Left lung (tissue), 14 donors: ENCODE data around the gene CASTOR2. TPM values are rescaled to one million over a fixed set of nuclear protein-coding genes. Genes with fewer than 3 reads are reported as not detected.
A peak's percentile ranks its signal among the peaks of the same experiment; 100 is the strongest.
"Not testable (repeated sequence)": the region's sequence is repeated elsewhere in the genome, so short reads cannot be mapped to it uniquely, and the experiment has no call there.

Experiments used
- ATAC-seq: fragments of 200-7000 bp; cut with Tn5 transposase; one replicate; pipeline ENCODE4 v1.9.1; 2020; ENCODE audit warnings: moderate library complexity
- DNase-seq, 4 donors: peaks; one replicate each; pipeline ENCODE4 v3.0.0-alpha.2; 2013 to 2020
- H3K27ac ChIP-seq, 2 donors: fragments of 200-600 bp; sonication (generic) in 1 of 2; one replicate each; pipeline versions ENCODE4 v1.5.0 to v1.8.0; 2020 to 2021
- H3K27me3 ChIP-seq, 2 donors: fragments of 200-600 bp; sonication (generic) in 1 of 2; one replicate each; pipeline versions ENCODE4 v1.5.0 to v1.8.0; 2020 to 2021
- H3K36me3 ChIP-seq, 2 donors: fragments of 200-600 bp; sonication (generic) in 1 of 2; one replicate each; pipeline versions ENCODE4 v1.5.0 to v1.8.0; 2020 to 2021
- H3K4me1 ChIP-seq, 2 donors: fragments of 200-600 bp; one replicate each; pipeline ENCODE4 v1.8.0; 2021
- H3K4me3 ChIP-seq, 2 donors: fragments of 200-600 bp; sonication (generic) in 1 of 2; one replicate each; pipeline versions ENCODE4 v1.5.0 to v1.8.0; 2020 to 2021; ENCODE audit warnings: mild to moderate bottlenecking in 1 of 2
- H3K9me3 ChIP-seq, 2 donors: fragments of 200-600 bp; sonication (generic) in 1 of 2; one replicate each; pipeline versions ENCODE4 v1.5.0 to v1.8.0; 2020 to 2021
- intact Hi-C, 2 donors: fragments of 100-400 bp; cut with DNase I; formaldehyde crosslinking; loops; one replicate each; pipeline versions ENCODE4 v1.11.2 to v1.14.2; 2022
- long read RNA-seq, 12 donors: library from polyadenylated mRNA in 2 of 12; unstranded in 2 of 12; transcript quantifications; one replicate each; pipeline ENCODE4 v2.0.0 and lab custom pipeline, GENCODE V29; 2019 to 2026
- polyA plus RNA-seq, 6 donors: library from polyadenylated mRNA; unstranded; fragments of 120-200 nt; gene quantifications; one replicate each; pipeline ENCODE4 v1.2.1, GENCODE V29; 2013; ENCODE audit not compliant: insufficient read length in 6 of 6
- total RNA-seq, 2 donors: library from RNA; stranded (reverse); fragmentation: NEBNext Ultra II Directional; extraction: Animal tissue kit (Norgen Biotek cat#: 25700); gene quantifications; one replicate each; pipeline ENCODE4 v1.2.1, GENCODE V29; 2021
- donor health status: DM: no; HTN: yes; CAD: no.
- donor health status: DM: no; HTN: no; CAD: no.

CASTOR2 gene
- total RNA-seq (10 to 100 TPM in 1 of 2 donors, 1 to 10 TPM in 1; 7.4 to 15.4 TPM), polyA plus RNA-seq (1 to 10 TPM; 4.5 to 6.7 (median 5.8) TPM)
- long read RNA-seq, donor 1 = 0 reads
- long read RNA-seq, donor 2, partial matches to known transcripts = 0 of 1 reads
- long read RNA-seq, donor 2, other reads (novel, unspliced or antisense) = 0 of 1 reads
- long read RNA-seq, donor 3 = 0 reads
- long read RNA-seq, donor 4 = 0 reads
- long read RNA-seq, donor 5 = 0 reads
- long read RNA-seq, donor 6, partial matches to known transcripts = 20 of 20 reads
- long read RNA-seq, donor 6, other reads (novel, unspliced or antisense) = 0 of 20 reads
- long read RNA-seq, donor 7 = 0 reads
- long read RNA-seq, donor 8 = 0 reads
- long read RNA-seq, donor 9 = 0 reads
- long read RNA-seq, donor 10 = 0 reads
- long read RNA-seq, donor 11, partial matches to known transcripts = 13 of 14 reads
- long read RNA-seq, donor 11, other reads (novel, unspliced or antisense) = 0 of 14 reads
- long read RNA-seq, donor 12, partial matches to known transcripts = 36 of 38 reads
- long read RNA-seq, donor 12, other reads (novel, unspliced or antisense) = 0 of 38 reads

GRCh38 chr7:74964511-74965119 is at the start of gene CASTOR2:
TSS of gene CASTOR2 (plus strand) at chr7:74964705. CDS start at chr7:74964986, 281 bp downstream.
- intact Hi-C loops, H3K27me3 ChIP-seq, H3K9me3 ChIP-seq, H3K36me3 ChIP-seq, H3K4me1 ChIP-seq, H3K27ac ChIP-seq: not testable (repeated sequence)
- H3K4me3 ChIP-seq = peak within 1 kb of the TSS in 1 of 2 donors; percentile 22
- DNase-seq (peak in 2 of 4 donors; percentile 53 to 81), ATAC-seq (peak; percentile 93)

GRCh38 chr7:74922321-74922890 is 42.1 kb upstream of the CASTOR2 start:
- H3K36me3 ChIP-seq, H3K4me3 ChIP-seq, H3K9me3 ChIP-seq, intact Hi-C loops, DNase-seq, H3K27ac ChIP-seq, ATAC-seq, H3K4me1 ChIP-seq, H3K27me3 ChIP-seq: not testable (repeated sequence)

- H3K9me3 ChIP-seq, H3K4me3 ChIP-seq, H3K27me3 ChIP-seq, ATAC-seq, DNase-seq, intact Hi-C loops, H3K27ac ChIP-seq, H3K4me1 ChIP-seq, H3K36me3 ChIP-seq: not testable (repeated sequence)
Observed at GRCh38 chr7:74923644-74924043, 40.9 kb upstream of the CASTOR2 start.

GRCh38 chr7:74926968-74927367 is 37.5 kb upstream of the CASTOR2 start:
- ATAC-seq, H3K9me3 ChIP-seq, intact Hi-C loops, DNase-seq, H3K27me3 ChIP-seq, H3K36me3 ChIP-seq, H3K27ac ChIP-seq, H3K4me3 ChIP-seq, H3K4me1 ChIP-seq: not testable (repeated sequence)

GRCh38 chr7:74931563-74932328 is 32.8 kb upstream of the CASTOR2 start:
- H3K4me3 ChIP-seq, H3K4me1 ChIP-seq, H3K9me3 ChIP-seq, intact Hi-C loops, H3K36me3 ChIP-seq, H3K27ac ChIP-seq, DNase-seq, ATAC-seq, H3K27me3 ChIP-seq: not testable (repeated sequence)

GRCh38 chr7:74939429-74939828 is 25.1 kb upstream of the CASTOR2 start:
- H3K4me3 ChIP-seq, DNase-seq, H3K27me3 ChIP-seq, H3K27ac ChIP-seq, ATAC-seq, H3K9me3 ChIP-seq, intact Hi-C loops, H3K36me3 ChIP-seq, H3K4me1 ChIP-seq: not testable (repeated sequence)

GRCh38 chr7:74941302-74942069 is 23.0 kb upstream of the CASTOR2 start:
- intact Hi-C loops, DNase-seq, H3K4me3 ChIP-seq, H3K27ac ChIP-seq, H3K9me3 ChIP-seq, H3K36me3 ChIP-seq, H3K27me3 ChIP-seq, H3K4me1 ChIP-seq: not testable (repeated sequence)
- peak; percentile 69 for ATAC-seq

GRCh38 chr7:74943923-74944322 is 20.6 kb upstream of the CASTOR2 start:
- H3K4me3 ChIP-seq = not testable (repeated sequence)

GRCh38 chr7:74947741-74948140 is 16.8 kb upstream of the CASTOR2 start:
- H3K9me3 ChIP-seq, DNase-seq, intact Hi-C loops, H3K27ac ChIP-seq, ATAC-seq, H3K4me3 ChIP-seq, H3K4me1 ChIP-seq, H3K36me3 ChIP-seq, H3K27me3 ChIP-seq: not testable (repeated sequence)

More at GRCh38 chr7:74943923-74944322, 20.6 kb upstream of the CASTOR2 start:
- H3K4me1 ChIP-seq, H3K27me3 ChIP-seq, ATAC-seq, H3K27ac ChIP-seq, H3K36me3 ChIP-seq, H3K9me3 ChIP-seq, intact Hi-C loops, DNase-seq: not testable (repeated sequence)

- H3K4me1 ChIP-seq, H3K27ac ChIP-seq, H3K9me3 ChIP-seq, ATAC-seq, DNase-seq, H3K36me3 ChIP-seq, H3K27me3 ChIP-seq, H3K4me3 ChIP-seq, intact Hi-C loops: not testable (repeated sequence)
Observed at GRCh38 chr7:74953774-74954173, 10.7 kb upstream of the CASTOR2 start.

- H3K9me3 ChIP-seq, ATAC-seq, DNase-seq, H3K4me1 ChIP-seq, H3K4me3 ChIP-seq, intact Hi-C loops, H3K27ac ChIP-seq, H3K27me3 ChIP-seq, H3K36me3 ChIP-seq: not testable (repeated sequence)
Observed at GRCh38 chr7:74958328-74958727, 6.2 kb upstream of the CASTOR2 start.
